ENCODE results near the gene POP5.

DNA sequence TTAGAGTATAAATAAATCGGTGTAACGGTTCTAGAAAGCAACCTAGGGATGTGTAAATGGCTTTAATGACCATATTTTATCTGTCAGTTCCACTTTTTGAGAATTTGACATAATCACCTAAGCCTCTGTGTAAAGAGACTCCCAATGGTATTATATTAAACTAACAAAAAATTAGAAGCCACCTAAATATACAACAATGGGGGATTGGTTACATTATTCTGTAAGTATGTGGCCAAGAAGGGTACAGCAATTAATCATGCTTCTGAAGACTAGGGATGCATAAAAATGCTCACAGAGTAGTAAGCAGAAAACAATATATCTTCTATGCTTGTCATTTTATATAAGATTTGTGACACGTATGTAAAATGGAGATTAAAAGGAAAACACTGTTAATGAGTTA lies 36.5 kb downstream of the POP5 start:
- TF ChIP-seq GATA2 (IDR thresholded peaks at IDR 0.05; ENCODE audit: low read depth, low read length) (no peak), GATA3 (IDR thresholded peaks at IDR 0.05; ENCODE audit: low read depth, low read length) (no peak)
